HCT116 (cell line): ENCODE measurements around the gene SERPINC1. TPM values are rescaled to one million over a fixed set of nuclear protein-coding genes. Genes with fewer than 3 reads are reported as not detected.

Experiments used
- ATAC-seq: fragments of 200-7000 bp; cut with Tn5 transposase; 2 replicates; pipeline ENCODE4 v1.9.1; 2020; ENCODE audit warnings: mild to moderate bottlenecking, moderate library complexity
- BruUV-seq: library from RNA; stranded (reverse); fragments of 400-500 nt; replicated peaks from 2 replicates; lab custom pipeline; 2021; lab: Mats Ljungman, UMichigan
- CTCF ChIA-PET: fragments of 300-600 bp; sonication (Branson Sonifier 250); formaldehyde crosslinking; loops from one replicate; lab custom pipeline; 2021; ENCODE audit warnings: antibody characterized with exemption; lab: Charles Lee
- POLR2A ChIA-PET: fragments of 300-600, 350-600 bp; sonication (Branson Sonifier 250); formaldehyde crosslinking; loops from one replicate; lab custom pipeline; 2021; ENCODE audit warnings: antibody characterized with exemption; lab: Charles Lee
- RAD21 ChIA-PET, 2 experiments: fragments of 300-600 bp; sonication (Branson Sonifier 250); formaldehyde crosslinking; loops; one replicate each; lab custom pipeline; 2023; ENCODE audit warnings: low total read pairs in 2 of 2; ENCODE audit not compliant: uncharacterized antibody in 2 of 2, unreplicated experiment in 2 of 2, low non-redundant PET in 1 of 2; lab: Charles Lee
- DNase-seq: peaks from one replicate; pipeline ENCODE4 v3.0.0-alpha.2; 2010; ENCODE audit warnings: low read depth, low spot score
- H2AFZ ChIP-seq: fragments of 200-600 bp; shearing (Covaris generic), sonication (generic); 2 replicates; pipeline ENCODE4 v1.6.1; 2017; ENCODE audit warnings: low read depth, mixed run types, mixed read lengths, antibody characterized with exemption, low read length; ENCODE audit not compliant: poor library complexity, severe bottlenecking
- H3K27ac ChIP-seq: 2 replicates; pipeline ENCODE4 v1.5.1; 2012; ENCODE audit warnings: low read depth, low read length
- H3K27me3 ChIP-seq: fragments of 200-600 bp; sonication (generic); 2 replicates; pipeline ENCODE4 v1.6.1; 2016; ENCODE audit warnings: mixed run types, low read length, mixed read lengths; ENCODE audit not compliant: insufficient read depth
- H3K36me3 ChIP-seq, 2 experiments: fragments of 200-500 bp in 1 of 2; fragments of 200-600 bp in 1 of 2; sonication (Bioruptor generic) in 1 of 2; sonication (generic) in 1 of 2; 2 replicates each; pipeline versions ENCODE4 v1.5.1 to v1.6.1; 2014 to 2016; ENCODE audit warnings: low read length in 2 of 2, inconsistent platforms in 1 of 2, mixed read lengths in 1 of 2, mixed run types in 1 of 2; ENCODE audit not compliant: insufficient read depth in 2 of 2, control insufficient read depth in 1 of 2
- H3K4me1 ChIP-seq, 2 experiments: fragments of 200-600 bp in 1 of 2; sonication (generic) in 1 of 2; 2 replicates each; pipeline versions ENCODE4 v1.5.1 to v1.6.1; 2012 to 2017; ENCODE audit warnings: low read length in 2 of 2, inconsistent platforms in 1 of 2, mild to moderate bottlenecking in 1 of 2, mixed read lengths in 1 of 2, mixed run types in 1 of 2, moderate library complexity in 1 of 2; ENCODE audit not compliant: insufficient read depth in 2 of 2, control insufficient read depth in 1 of 2
- H3K4me2 ChIP-seq: fragments of 200-600 bp; sonication (generic); 2 replicates; pipeline ENCODE4 v1.6.1; 2017; ENCODE audit warnings: mixed run types, low read length, mixed read lengths
- H3K4me3 ChIP-seq, 2 experiments: fragments of 200-600 bp in 1 of 2; sonication (generic) in 1 of 2; replicated peaks in 1 of 2; 2 replicates each; pipeline ENCODE4 v1.5.1; 2011 to 2016; ENCODE audit warnings: low read length in 2 of 2, control low read depth in 1 of 2, low read depth in 1 of 2, mild to moderate bottlenecking in 1 of 2, mixed read lengths in 1 of 2, mixed run types in 1 of 2
- H3K79me2 ChIP-seq: fragments of 200-600 bp; sonication (generic); 2 replicates; pipeline ENCODE4 v1.6.1; 2017; ENCODE audit warnings: mild to moderate bottlenecking, mixed run types, low read length, moderate library complexity, mixed read lengths; ENCODE audit not compliant: insufficient read depth
- H3K9ac ChIP-seq: fragments of 200-600 bp; sonication (generic); 2 replicates; pipeline ENCODE4 v1.6.1; 2016; ENCODE audit warnings: low read length, mixed read lengths
- H3K9me2 ChIP-seq: fragments of 200-600 bp; sonication (generic), shearing (Covaris generic); 2 replicates; pipeline ENCODE4 v1.6.1; 2017; ENCODE audit warnings: mixed run types, mild to moderate bottlenecking, moderate library complexity; ENCODE audit not compliant: insufficient read depth
- H3K9me3 ChIP-seq, 2 experiments: fragments of 200-500 bp in 1 of 2; fragments of 200-600 bp in 1 of 2; sonication (Bioruptor generic) in 1 of 2; sonication (generic) in 1 of 2; 2 replicates each; pipeline ENCODE4 v1.6.1; 2014 to 2017; ENCODE audit warnings: low read length in 2 of 2, mixed read lengths in 2 of 2, inconsistent platforms in 1 of 2, low read depth in 1 of 2, mild to moderate bottlenecking in 1 of 2, mixed run types in 1 of 2, moderate library complexity in 1 of 2; ENCODE audit not compliant: control insufficient read depth in 1 of 2, insufficient read depth in 1 of 2
- H4K20me1 ChIP-seq: fragments of 200-600 bp; sonication (generic), shearing (Covaris generic); 2 replicates; pipeline ENCODE4 v1.6.1; 2017; ENCODE audit warnings: mixed run types, mild to moderate bottlenecking, moderate library complexity; ENCODE audit not compliant: insufficient read depth
- CBX3 ChIP-seq: IDR thresholded peaks from 2 replicates; pipeline ENCODE4 v1.6.1; 2012; ENCODE audit warnings: low read depth
- CTCF ChIP-seq, 3 experiments: fragments of 200-600 bp in 1 of 3; sonication (generic) in 1 of 3; IDR thresholded peaks in 2 of 3; conservative IDR thresholded peaks in 1 of 3; 2 replicates each; pipeline ENCODE4 v1.5.1; 2012 to 2017; ENCODE audit warnings: low read depth in 2 of 3, low read length in 2 of 3, antibody characterized with exemption in 1 of 3, borderline replicate concordance in 1 of 3, control low read depth in 1 of 3, mild to moderate bottlenecking in 1 of 3, mixed read lengths in 1 of 3, mixed run types in 1 of 3, moderate library complexity in 1 of 3; ENCODE audit not compliant: insufficient read depth in 1 of 3
- EZH2phosphoT487 ChIP-seq: fragments of 200-600 bp; IDR thresholded peaks from 2 replicates; pipeline ENCODE4 v1.6.1; 2018; ENCODE audit warnings: antibody characterized with exemption, borderline replicate concordance
- FOSL1 ChIP-seq: IDR thresholded peaks from 2 replicates; pipeline ENCODE4 v1.6.1; 2012; ENCODE audit warnings: low read depth
- RAD21 ChIP-seq: IDR thresholded peaks from 2 replicates; pipeline ENCODE4 v1.6.1; 2012; ENCODE audit warnings: low read depth, mild to moderate bottlenecking
- SRF ChIP-seq: IDR thresholded peaks from 2 replicates; pipeline ENCODE4 v1.6.1; 2012; ENCODE audit warnings: low read depth
- TCF7L2 ChIP-seq: IDR thresholded peaks from 2 replicates; pipeline ENCODE4 v1.7.0; 2011; ENCODE audit warnings: borderline replicate concordance, inconsistent platforms; ENCODE audit not compliant: insufficient read depth, insufficient read length; ENCODE audit errors: extremely low read depth
- intact Hi-C: fragments of 100-400 bp; cut with micrococcal nuclease; formaldehyde crosslinking; loops from 2 replicates; pipeline ENCODE4 v1.10.0; 2022
- total RNA-seq: library from RNA; stranded (reverse); gene quantifications from one replicate; pipeline ENCODE4 v1.2.1, GENCODE V29; 2021; ENCODE audit not compliant: unreplicated experiment
- TF ChIP-seq, protein P1 (sequence below): IDR thresholded peaks from 2 replicates; pipeline ENCODE4 v1.6.1; 2012; ENCODE audit warnings: low read depth

Gene SERPINC1
- total RNA-seq, 1 experiment from 2014 or later, result 0.61 TPM

- TF ChIP-seq, protein P1, sequence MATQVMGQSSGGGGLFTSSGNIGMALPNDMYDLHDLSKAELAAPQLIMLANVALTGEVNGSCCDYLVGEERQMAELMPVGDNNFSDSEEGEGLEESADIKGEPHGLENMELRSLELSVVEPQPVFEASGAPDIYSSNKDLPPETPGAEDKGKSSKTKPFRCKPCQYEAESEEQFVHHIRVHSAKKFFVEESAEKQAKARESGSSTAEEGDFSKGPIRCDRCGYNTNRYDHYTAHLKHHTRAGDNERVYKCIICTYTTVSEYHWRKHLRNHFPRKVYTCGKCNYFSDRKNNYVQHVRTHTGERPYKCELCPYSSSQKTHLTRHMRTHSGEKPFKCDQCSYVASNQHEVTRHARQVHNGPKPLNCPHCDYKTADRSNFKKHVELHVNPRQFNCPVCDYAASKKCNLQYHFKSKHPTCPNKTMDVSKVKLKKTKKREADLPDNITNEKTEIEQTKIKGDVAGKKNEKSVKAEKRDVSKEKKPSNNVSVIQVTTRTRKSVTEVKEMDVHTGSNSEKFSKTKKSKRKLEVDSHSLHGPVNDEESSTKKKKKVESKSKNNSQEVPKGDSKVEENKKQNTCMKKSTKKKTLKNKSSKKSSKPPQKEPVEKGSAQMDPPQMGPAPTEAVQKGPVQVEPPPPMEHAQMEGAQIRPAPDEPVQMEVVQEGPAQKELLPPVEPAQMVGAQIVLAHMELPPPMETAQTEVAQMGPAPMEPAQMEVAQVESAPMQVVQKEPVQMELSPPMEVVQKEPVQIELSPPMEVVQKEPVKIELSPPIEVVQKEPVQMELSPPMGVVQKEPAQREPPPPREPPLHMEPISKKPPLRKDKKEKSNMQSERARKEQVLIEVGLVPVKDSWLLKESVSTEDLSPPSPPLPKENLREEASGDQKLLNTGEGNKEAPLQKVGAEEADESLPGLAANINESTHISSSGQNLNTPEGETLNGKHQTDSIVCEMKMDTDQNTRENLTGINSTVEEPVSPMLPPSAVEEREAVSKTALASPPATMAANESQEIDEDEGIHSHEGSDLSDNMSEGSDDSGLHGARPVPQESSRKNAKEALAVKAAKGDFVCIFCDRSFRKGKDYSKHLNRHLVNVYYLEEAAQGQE, result peak; percentile 9; the same call in 1 of the 2 replicates
- TF ChIP-seq EZH2phosphoT487, result no peak
- intact Hi-C loops, result no loop called here
- RAD21 ChIA-PET, result no interaction called here
- Histone ChIP-seq H3K9me2 (no peaks in the 10 kb centered on the region), H3K27me3 (no peaks in the 10 kb centered on the region), H3K27ac (no peak overlapping the region), H3K79me2 (no peaks in the 10 kb centered on the region), H3K36me3 (no peaks in the 10 kb centered on the region), H3K9me3 (no peaks in the 10 kb centered on the region), H3K4me2 (no peak overlapping the region), H3K4me3 (no peak overlapping the region), H3K4me1 (no peaks in the 10 kb centered on the region), H4K20me1 (no peaks in the 10 kb centered on the region), H3K9ac (no peak overlapping the region), H2AFZ (no peak overlapping the region)
- ATAC-seq (no peak), DNase-seq (no peak)
- CTCF ChIA-PET, result no interaction called here
- POLR2A ChIA-PET, result no interaction called here
- no TSS peak for BruUV-seq
Observed at GRCh38 chr1:173915596-173915995, 1.5 kb downstream of the SERPINC1 start.

- H3K4me2 ChIP-seq, result no peak overlapping the region
- POLR2A ChIA-PET, result no interaction called here
- intact Hi-C loops, result no loop called here
- ATAC-seq (peak; percentile 97), DNase-seq (peak; percentile 48)
- no peak overlapping the region for H3K4me3 ChIP-seq
- no peaks in the 10 kb centered on the region for H3K27me3 ChIP-seq
- RAD21 ChIA-PET, result no interaction called here
- TF ChIP-seq SRF, result no peak
- TF ChIP-seq CTCF (IDR thresholded peaks at IDR 0.05 in 2 of 3, conservative IDR thresholded peaks at IDR 0.05 in 1 of 3; ENCODE audit: borderline replicate concordance in 1 of 3, insufficient read depth in 1 of 3, low read depth in 2 of 3, low read length in 2 of 3), result peak; percentile 41 to 94 (median 90); a peak in 5 of 6 replicates
- no peak for TF ChIP-seq EZH2phosphoT487
- peak; percentile 19 for TF ChIP-seq TCF7L2
- peak; percentile 59 for TF ChIP-seq RAD21
- no peak for TF ChIP-seq FOSL1
- peak; percentile 32; the same call in 1 of the 2 replicates for TF ChIP-seq CBX3
- no TSS peak for BruUV-seq
- H4K20me1 ChIP-seq, result no peaks in the 10 kb centered on the region
- H3K36me3 ChIP-seq, result no peaks in the 10 kb centered on the region
- H3K27ac ChIP-seq, result no peak overlapping the region
- H2AFZ ChIP-seq, result no peak overlapping the region
- no peaks in the 10 kb centered on the region for H3K79me2 ChIP-seq
- no peaks in the 10 kb centered on the region for H3K9me3 ChIP-seq
- H3K9ac ChIP-seq, result no peak overlapping the region
- H3K4me1 ChIP-seq, result no peaks in the 10 kb centered on the region
- H3K9me2 ChIP-seq, result no peaks in the 10 kb centered on the region
- CTCF ChIA-PET, result no interaction called here
Observed at GRCh38 chr1:173914366-173914871, 2.7 kb downstream of the SERPINC1 start.
